ENCODE measurements around the gene PEBP1.
"Not testable (repeated sequence)": the region's sequence is repeated elsewhere in the genome, so short reads cannot be mapped to it uniquely, and the experiment has no call there.

DNA sequence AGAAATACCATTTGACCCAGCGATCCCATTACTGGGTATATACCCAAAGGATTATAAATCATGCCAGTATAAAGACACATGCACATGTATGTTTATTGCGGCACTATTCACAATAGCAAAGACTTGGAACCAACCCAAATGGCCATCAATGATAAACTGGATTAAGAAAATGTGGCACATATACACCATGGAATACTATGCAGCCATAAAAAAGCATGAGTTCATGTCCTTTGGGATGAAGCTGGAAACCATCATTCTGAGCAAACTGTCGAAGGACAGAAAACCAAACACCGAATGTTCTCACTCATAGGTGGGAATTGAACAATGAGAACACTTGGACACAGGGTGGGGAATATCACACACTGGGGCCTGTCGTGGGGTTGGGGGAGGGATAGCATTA lies 6.5 kb upstream of the PEBP1 start:
- TF ChIP-seq, protein P1, sequence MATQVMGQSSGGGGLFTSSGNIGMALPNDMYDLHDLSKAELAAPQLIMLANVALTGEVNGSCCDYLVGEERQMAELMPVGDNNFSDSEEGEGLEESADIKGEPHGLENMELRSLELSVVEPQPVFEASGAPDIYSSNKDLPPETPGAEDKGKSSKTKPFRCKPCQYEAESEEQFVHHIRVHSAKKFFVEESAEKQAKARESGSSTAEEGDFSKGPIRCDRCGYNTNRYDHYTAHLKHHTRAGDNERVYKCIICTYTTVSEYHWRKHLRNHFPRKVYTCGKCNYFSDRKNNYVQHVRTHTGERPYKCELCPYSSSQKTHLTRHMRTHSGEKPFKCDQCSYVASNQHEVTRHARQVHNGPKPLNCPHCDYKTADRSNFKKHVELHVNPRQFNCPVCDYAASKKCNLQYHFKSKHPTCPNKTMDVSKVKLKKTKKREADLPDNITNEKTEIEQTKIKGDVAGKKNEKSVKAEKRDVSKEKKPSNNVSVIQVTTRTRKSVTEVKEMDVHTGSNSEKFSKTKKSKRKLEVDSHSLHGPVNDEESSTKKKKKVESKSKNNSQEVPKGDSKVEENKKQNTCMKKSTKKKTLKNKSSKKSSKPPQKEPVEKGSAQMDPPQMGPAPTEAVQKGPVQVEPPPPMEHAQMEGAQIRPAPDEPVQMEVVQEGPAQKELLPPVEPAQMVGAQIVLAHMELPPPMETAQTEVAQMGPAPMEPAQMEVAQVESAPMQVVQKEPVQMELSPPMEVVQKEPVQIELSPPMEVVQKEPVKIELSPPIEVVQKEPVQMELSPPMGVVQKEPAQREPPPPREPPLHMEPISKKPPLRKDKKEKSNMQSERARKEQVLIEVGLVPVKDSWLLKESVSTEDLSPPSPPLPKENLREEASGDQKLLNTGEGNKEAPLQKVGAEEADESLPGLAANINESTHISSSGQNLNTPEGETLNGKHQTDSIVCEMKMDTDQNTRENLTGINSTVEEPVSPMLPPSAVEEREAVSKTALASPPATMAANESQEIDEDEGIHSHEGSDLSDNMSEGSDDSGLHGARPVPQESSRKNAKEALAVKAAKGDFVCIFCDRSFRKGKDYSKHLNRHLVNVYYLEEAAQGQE (IDR thresholded peaks at IDR 0.05) = not testable (repeated sequence)
- TF ChIP-seq, protein P2, sequence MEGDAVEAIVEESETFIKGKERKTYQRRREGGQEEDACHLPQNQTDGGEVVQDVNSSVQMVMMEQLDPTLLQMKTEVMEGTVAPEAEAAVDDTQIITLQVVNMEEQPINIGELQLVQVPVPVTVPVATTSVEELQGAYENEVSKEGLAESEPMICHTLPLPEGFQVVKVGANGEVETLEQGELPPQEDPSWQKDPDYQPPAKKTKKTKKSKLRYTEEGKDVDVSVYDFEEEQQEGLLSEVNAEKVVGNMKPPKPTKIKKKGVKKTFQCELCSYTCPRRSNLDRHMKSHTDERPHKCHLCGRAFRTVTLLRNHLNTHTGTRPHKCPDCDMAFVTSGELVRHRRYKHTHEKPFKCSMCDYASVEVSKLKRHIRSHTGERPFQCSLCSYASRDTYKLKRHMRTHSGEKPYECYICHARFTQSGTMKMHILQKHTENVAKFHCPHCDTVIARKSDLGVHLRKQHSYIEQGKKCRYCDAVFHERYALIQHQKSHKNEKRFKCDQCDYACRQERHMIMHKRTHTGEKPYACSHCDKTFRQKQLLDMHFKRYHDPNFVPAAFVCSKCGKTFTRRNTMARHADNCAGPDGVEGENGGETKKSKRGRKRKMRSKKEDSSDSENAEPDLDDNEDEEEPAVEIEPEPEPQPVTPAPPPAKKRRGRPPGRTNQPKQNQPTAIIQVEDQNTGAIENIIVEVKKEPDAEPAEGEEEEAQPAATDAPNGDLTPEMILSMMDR (IDR thresholded peaks at IDR 0.05) = not testable (repeated sequence)
- TF ChIP-seq JUN (IDR thresholded peaks at IDR 0.05); NR3C1 (IDR thresholded peaks at IDR 0.05); CHD4 (IDR thresholded peaks at IDR 0.05; ENCODE audit: borderline replicate concordance); POLR2A (IDR thresholded peaks at IDR 0.05; ENCODE audit: low read length): not testable (repeated sequence)

All from A549 (cell line).